Body of pancreas (tissue), 4 donors: ENCODE measurements around the gene ABHD4.
A peak's percentile ranks its signal among the peaks of the same experiment; 100 is the strongest.

Experiments used
- POLR2A ChIP-seq, 3 donors: fragments of 450-650 bp; IDR thresholded peaks; one replicate each; pipeline ENCODE4 v1.6.1; 2016; ENCODE audit warnings: antibody characterized with exemption in 3 of 3, mild to moderate bottlenecking in 2 of 3
- TF ChIP-seq, protein P1 (sequence below), 7 experiments: fragments of 450-650 bp in 4 of 7; fragments of 200-600 bp in 3 of 7; sonication (generic) in 3 of 7; IDR thresholded peaks; one replicate each; pipeline ENCODE4 v1.5.1; 2016 to 2019; ENCODE audit warnings: antibody characterized with exemption in 7 of 7

- no peak for TF ChIP-seq POLR2A (IDR thresholded peaks at IDR 0.05)
- TF ChIP-seq, protein P1, sequence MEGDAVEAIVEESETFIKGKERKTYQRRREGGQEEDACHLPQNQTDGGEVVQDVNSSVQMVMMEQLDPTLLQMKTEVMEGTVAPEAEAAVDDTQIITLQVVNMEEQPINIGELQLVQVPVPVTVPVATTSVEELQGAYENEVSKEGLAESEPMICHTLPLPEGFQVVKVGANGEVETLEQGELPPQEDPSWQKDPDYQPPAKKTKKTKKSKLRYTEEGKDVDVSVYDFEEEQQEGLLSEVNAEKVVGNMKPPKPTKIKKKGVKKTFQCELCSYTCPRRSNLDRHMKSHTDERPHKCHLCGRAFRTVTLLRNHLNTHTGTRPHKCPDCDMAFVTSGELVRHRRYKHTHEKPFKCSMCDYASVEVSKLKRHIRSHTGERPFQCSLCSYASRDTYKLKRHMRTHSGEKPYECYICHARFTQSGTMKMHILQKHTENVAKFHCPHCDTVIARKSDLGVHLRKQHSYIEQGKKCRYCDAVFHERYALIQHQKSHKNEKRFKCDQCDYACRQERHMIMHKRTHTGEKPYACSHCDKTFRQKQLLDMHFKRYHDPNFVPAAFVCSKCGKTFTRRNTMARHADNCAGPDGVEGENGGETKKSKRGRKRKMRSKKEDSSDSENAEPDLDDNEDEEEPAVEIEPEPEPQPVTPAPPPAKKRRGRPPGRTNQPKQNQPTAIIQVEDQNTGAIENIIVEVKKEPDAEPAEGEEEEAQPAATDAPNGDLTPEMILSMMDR (IDR thresholded peaks at IDR 0.05), result peak in 4 of 7 experiments; percentile 35 to 43 (median 42)
These were observed 770 bp downstream of the ABHD4 start for GRCh38 chr14:22598896-22599244.
